HepG2 (cell line): ENCODE measurements around the gene ATP2A2. TPM values are rescaled to one million over a fixed set of nuclear protein-coding genes. Genes with fewer than 3 reads are reported as not detected.

Experiments used
- ATAC-seq: fragments of 200-7000 bp; cut with Tn5 transposase; 3 replicates; pipeline ENCODE4 v1.9.1; 2020; ENCODE audit warnings: mild to moderate bottlenecking, moderate library complexity
- BruUV-seq: library from RNA; stranded (reverse); fragments of 400-500 nt; replicated peaks from 2 replicates; lab custom pipeline; 2021; lab: Mats Ljungman, UMichigan
- CTCF ChIA-PET: fragments of 300-600 bp; formaldehyde crosslinking; extraction: SDS; loops from one replicate; lab custom pipeline; 2021; ENCODE audit warnings: low total read pairs, inconsistent platforms, low intra/inter-chr PET ratio; lab: Yijun Ruan, JAX
- POLR2A ChIA-PET: fragments of 350-600 bp; sonication (Branson Sonifier 250); formaldehyde crosslinking; loops from one replicate; lab custom pipeline; 2020; ENCODE audit warnings: antibody characterized with exemption, inconsistent platforms; lab: Yijun Ruan, JAX
- DNase-seq: peaks from one replicate; pipeline ENCODE4 v3.0.0-alpha.2; 2015; ENCODE audit warnings: low spot score
- FAIRE-seq: peaks from 3 replicates; lab custom pipeline; 2011; peaks lifted over from hg19 to GRCh38; lab: Jason Lieb, UNC
- H2AFZ ChIP-seq: one replicate; pipeline ENCODE4 v1.6.1; 2011; ENCODE audit warnings: low read length, inconsistent platforms
- H3K27ac ChIP-seq: fragments of 300-600 bp; 3 replicates; pipeline ENCODE4 v1.8.0; 2011; ENCODE audit warnings: mixed run types, mild to moderate bottlenecking, mixed read lengths, low read length, inconsistent platforms; ENCODE audit not compliant: insufficient read depth; ENCODE audit errors: extremely low read length
- H3K27me3 ChIP-seq, 2 experiments: fragments of 200-600 bp in 1 of 2; 2 replicates in 1 of 2; 3 replicates in 1 of 2; pipeline versions ENCODE4 v1.6.0 to v1.8.0; 2011; ENCODE audit warnings: low read length in 2 of 2, mild to moderate bottlenecking in 2 of 2, moderate library complexity in 2 of 2, inconsistent platforms in 1 of 2; ENCODE audit not compliant: insufficient read depth in 2 of 2, control insufficient read depth in 1 of 2
- H3K36me3 ChIP-seq, 2 experiments: fragments of 200-600 bp in 1 of 2; replicated peaks in 1 of 2; 2 replicates in 1 of 2; 3 replicates in 1 of 2; pipeline versions ENCODE4 v1.5.1 to v1.8.0; 2011; ENCODE audit warnings: low read length in 2 of 2, inconsistent platforms in 1 of 2; ENCODE audit not compliant: insufficient read depth in 2 of 2, control insufficient read depth in 1 of 2
- H3K4me1 ChIP-seq: 2 replicates; pipeline ENCODE4 v1.5.1; 2012; ENCODE audit warnings: low read length, inconsistent platforms; ENCODE audit not compliant: insufficient read depth
- H3K4me2 ChIP-seq: 2 replicates; pipeline ENCODE4 v1.6.0; 2011; ENCODE audit warnings: low read depth, low read length, inconsistent platforms
- H3K4me3 ChIP-seq, 3 experiments: fragments of 200-600 bp in 1 of 3; sonication (generic), shearing (Covaris generic) in 1 of 3; replicated peaks in 1 of 3; 2 replicates each; pipeline ENCODE4 v1.5.1; 2011 to 2016; ENCODE audit warnings: low read length in 3 of 3, inconsistent platforms in 2 of 3, low read depth in 2 of 3, mild to moderate bottlenecking in 2 of 3, control low read depth in 1 of 3, mixed read lengths in 1 of 3; ENCODE audit not compliant: insufficient read depth in 1 of 3
- H3K79me2 ChIP-seq: one replicate; pipeline ENCODE4 v1.6.1; 2011; ENCODE audit warnings: low read length, inconsistent platforms; ENCODE audit not compliant: insufficient read depth
- H3K9ac ChIP-seq: 2 replicates; pipeline ENCODE4 v1.6.0; 2011; ENCODE audit warnings: mild to moderate bottlenecking, low read depth, low read length, inconsistent platforms; ENCODE audit not compliant: insufficient read depth
- H3K9me3 ChIP-seq: 2 replicates; pipeline ENCODE4 v1.5.1; 2012; ENCODE audit warnings: mild to moderate bottlenecking, low read length
- H4K20me1 ChIP-seq: 2 replicates; pipeline ENCODE4 v1.6.0; 2011; ENCODE audit warnings: inconsistent platforms, mild to moderate bottlenecking, low read length, moderate library complexity; ENCODE audit not compliant: insufficient read depth
- CBX1 ChIP-seq: IDR thresholded peaks from one replicate; pipeline ENCODE4 v1.6.1; 2016; ENCODE audit warnings: antibody characterized with exemption, low read depth
- CCAR2 ChIP-seq: fragments of 200-400 bp; formaldehyde crosslinking; optimal IDR thresholded peaks from 2 replicates; pipeline ENCODE3; 2018; ENCODE audit warnings: low read depth, mild to moderate bottlenecking, low read length, moderate library complexity
- CSRNP2 ChIP-seq: sonication (generic); formaldehyde crosslinking; conservative IDR thresholded peaks from 2 replicates; pipeline ENCODE4 v1.8.0; 2022; ENCODE audit warnings: low read depth, missing genetic modification reagents
- FIP1L1 ChIP-seq: fragments of 200-400 bp; formaldehyde crosslinking; IDR thresholded peaks from 2 replicates; pipeline ENCODE4 v1.6.1; 2018; ENCODE audit warnings: low read depth, mild to moderate bottlenecking, low read length, moderate library complexity, borderline replicate concordance; ENCODE audit not compliant: insufficient read depth
- FOXM1 ChIP-seq: sonication (generic); formaldehyde crosslinking; IDR thresholded peaks from 2 replicates; pipeline ENCODE4 v1.5.0; 2020; ENCODE audit warnings: missing genetic modification reagents
- GFI1 ChIP-seq: sonication (generic); formaldehyde crosslinking; IDR thresholded peaks from 2 replicates; pipeline ENCODE4 v1.5.0; 2020; ENCODE audit warnings: missing genetic modification reagents, mild to moderate bottlenecking, borderline replicate concordance
- PHF21A ChIP-seq: sonication (generic); formaldehyde crosslinking; IDR thresholded peaks from 2 replicates; pipeline ENCODE4 v1.5.0; 2020; ENCODE audit warnings: mild to moderate bottlenecking, missing genetic modification reagents
- PITX1 ChIP-seq: sonication (generic); formaldehyde crosslinking; IDR thresholded peaks from 2 replicates; pipeline ENCODE4 v1.5.1; 2020; ENCODE audit warnings: mild to moderate bottlenecking, missing genetic modification reagents
- TEF ChIP-seq: sonication (generic); formaldehyde crosslinking; IDR thresholded peaks from 2 replicates; pipeline ENCODE4 v1.5.0; 2020; ENCODE audit warnings: missing genetic modification reagents
- TFAP4 ChIP-seq: sonication (generic); IDR thresholded peaks from 2 replicates; pipeline ENCODE4 v1.6.1; 2016; ENCODE audit warnings: low read depth, borderline replicate concordance
- TOPORS ChIP-seq: sonication (generic); formaldehyde crosslinking; IDR thresholded peaks from 2 replicates; pipeline ENCODE4 v1.8.0; 2023; ENCODE audit warnings: mild to moderate bottlenecking, missing genetic modification reagents
- XRCC5 ChIP-seq: fragments of 200-400 bp; formaldehyde crosslinking; optimal IDR thresholded peaks from 2 replicates; pipeline ENCODE3; 2017; ENCODE audit warnings: mild to moderate bottlenecking, low read length
- ZFP1 ChIP-seq: IDR thresholded peaks from 2 replicates; pipeline ENCODE4 v1.6.1; 2016
- ZNF121 ChIP-seq: sonication (generic); formaldehyde crosslinking; IDR thresholded peaks from 2 replicates; pipeline ENCODE4 v1.5.0; 2020; ENCODE audit warnings: mild to moderate bottlenecking, missing genetic modification reagents
- ZNF235 ChIP-seq: sonication (generic); formaldehyde crosslinking; IDR thresholded peaks from 2 replicates; pipeline ENCODE4 v1.8.1; 2023; ENCODE audit warnings: mild to moderate bottlenecking, missing genetic modification reagents, borderline replicate concordance
- ZNF280B ChIP-seq: sonication (generic); formaldehyde crosslinking; IDR thresholded peaks from 2 replicates; pipeline ENCODE4 v1.5.0; 2020; ENCODE audit warnings: missing genetic modification reagents, mild to moderate bottlenecking, borderline replicate concordance
- ZNF747 ChIP-seq: sonication (generic); formaldehyde crosslinking; IDR thresholded peaks from 2 replicates; pipeline ENCODE4 v1.8.1; 2023; ENCODE audit warnings: missing genetic modification reagents, mild to moderate bottlenecking, borderline replicate concordance
- ZNF749 ChIP-seq: sonication (generic); formaldehyde crosslinking; IDR thresholded peaks from 2 replicates; pipeline ENCODE4 v1.8.0; 2022; ENCODE audit warnings: mild to moderate bottlenecking, missing genetic modification reagents, moderate library complexity, borderline replicate concordance
- ZSCAN21 ChIP-seq: sonication (generic); formaldehyde crosslinking; IDR thresholded peaks from 2 replicates; pipeline ENCODE4 v1.8.0; 2022; ENCODE audit warnings: mild to moderate bottlenecking, missing genetic modification reagents, moderate library complexity, borderline replicate concordance
- WGBS: methylation state at CpG from one replicate; pipeline ENCODE4 v1.1.6; 2017; ENCODE audit warnings: low lambda C conversion rate; 5-methylcytosine and 5-hydroxymethylcytosine counted together
- in situ Hi-C: cut with HindIII; loops from 2 replicates; pipeline ENCODE4 v1.10.0; 2017; ENCODE audit warnings: low pct_unique_long_range_greater_than_20kb; ENCODE audit not compliant: extremely low pct_ligation_motif_present
- intact Hi-C: fragments of 100-400 bp; cut with micrococcal nuclease; formaldehyde crosslinking; loops from one replicate; pipeline ENCODE4 v1.10.0; 2022; ENCODE audit not compliant: unreplicated experiment
- polyA plus RNA-seq, 8 experiments: library from polyadenylated mRNA; depleted of rRNA in 3 of 8; stranded (reverse) in 7 of 8; unstranded in 1 of 8; fragments of >200 nt; fragmentation: Illumina TruSeq in 4 of 8; extraction: Trizol in 4 of 8; gene quantifications; 2 replicates each; pipeline versions ENCODE4 v1.2.1 to v1.2.3, GENCODE V29; 2011 to 2016; ENCODE audit warnings: low read depth in 4 of 8, missing spikeins in 1 of 8, mixed read lengths in 1 of 8; ENCODE audit not compliant: insufficient read depth in 1 of 8
- total RNA-seq, 5 experiments: library from RNA; depleted of rRNA; stranded (reverse); fragments of >200 nt; fragmentation: Illumina TruSeq; extraction: Trizol; gene quantifications; 2 replicates each; pipeline ENCODE4 v1.2.3, GENCODE V29; 2016; ENCODE audit warnings: low read depth in 1 of 5
- TF ChIP-seq, protein P1 (sequence below): sonication (generic); formaldehyde crosslinking; IDR thresholded peaks from 2 replicates; pipeline ENCODE4 v1.8.1; 2023; ENCODE audit warnings: mild to moderate bottlenecking, missing genetic modification reagents, borderline replicate concordance

Gene ATP2A2
- total and polyA plus RNA-seq, 2 of the 13 experiments (the other 11 are each of a cell fraction or from before 2014, with no cell fraction given) = 35.4 to 85.5 TPM

DNA sequence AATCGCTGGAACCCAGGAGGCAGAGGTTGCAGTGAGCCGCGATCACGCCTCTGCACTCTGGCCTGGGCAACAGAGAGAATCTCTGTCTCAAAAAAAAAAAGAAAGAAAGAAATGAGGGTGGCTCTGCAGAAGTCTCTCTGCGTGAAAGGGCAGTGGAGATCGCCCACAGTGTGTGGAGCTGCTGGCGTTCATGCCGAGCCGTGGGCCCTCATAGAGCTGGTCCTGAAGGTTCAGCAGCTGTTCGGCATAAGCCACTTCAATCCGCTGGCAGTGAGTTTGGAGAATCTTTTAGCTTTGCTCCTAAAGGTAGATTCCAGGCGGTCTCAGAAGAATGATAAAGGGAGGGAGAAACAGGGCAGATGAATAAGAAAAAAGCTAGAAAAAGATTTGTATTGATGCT lies 36.7 kb upstream of the ATP2A2 start:
- Histone ChIP-seq H3K9ac (no peak overlapping the region), H3K36me3 (no peaks in the 10 kb centered on the region), H3K4me1 (peaks cover 44% of the 10 kb centered on the region), H3K27ac (no peak overlapping the region), H4K20me1 (no peaks in the 10 kb centered on the region), H3K4me3 (no peak overlapping the region), H3K79me2 (no peaks in the 10 kb centered on the region), H3K9me3 (no peaks in the 10 kb centered on the region), H2AFZ (no peak overlapping the region), H3K4me2 (no peak overlapping the region), H3K27me3 (no peaks in the 10 kb centered on the region)
- 97% methylated on average over 12 of the region's 12 CpGs for WGBS
- no peak for ATAC-seq
- BruUV-seq = no TSS peak
- intact Hi-C loops = no loop called here
- no peak for DNase-seq
- in situ Hi-C loops = no loop called here
- TF ChIP-seq XRCC5 = no peak
- no peak for TF ChIP-seq CBX1
- TF ChIP-seq TEF = no peak
- TF ChIP-seq PITX1 = no peak
- TF ChIP-seq TOPORS (CRISPR knock-in tag) = no peak
- TF ChIP-seq GFI1 (CRISPR knock-in tag) = no peak
- no peak for TF ChIP-seq CSRNP2
- TF ChIP-seq, protein P1, sequence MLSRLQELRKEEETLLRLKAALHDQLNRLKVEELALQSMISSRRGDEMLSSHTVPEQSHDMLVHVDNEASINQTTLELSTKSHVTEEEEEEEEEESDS (CRISPR knock-in tag) = no peak
- no peak for TF ChIP-seq ZNF235 (CRISPR knock-in tag)
- no peak for TF ChIP-seq FOXM1
- no peak for TF ChIP-seq CCAR2
- TF ChIP-seq ZNF280B (CRISPR knock-in tag) = no peak
- no peak for TF ChIP-seq TFAP4
- TF ChIP-seq ZFP1 = no peak
- TF ChIP-seq PHF21A (CRISPR knock-in tag) = no peak
- TF ChIP-seq FIP1L1 = no peak
- no peak for TF ChIP-seq ZNF749 (CRISPR knock-in tag)
- TF ChIP-seq ZSCAN21 (CRISPR knock-in tag) = no peak
- no peak for TF ChIP-seq ZNF747
- TF ChIP-seq ZNF121 (CRISPR knock-in tag) = no peak
- no peak for FAIRE-seq
- ChIA-PET CTCF (no interaction called here), POLR2A (interaction anchor here (1.5 kb wide), 1 partner anchor 12 kb away, joined by 3 read pairs; no protein-coding TSS in a partner anchor)
